Measurements from ENCODE around the gene TSSK3. TPM values are rescaled to one million over a fixed set of nuclear protein-coding genes. Genes with fewer than 3 reads are reported as not detected.

The TSSK3 gene
- total RNA-seq, 1 experiment from 2014 or later = 1.6 TPM

DNA sequence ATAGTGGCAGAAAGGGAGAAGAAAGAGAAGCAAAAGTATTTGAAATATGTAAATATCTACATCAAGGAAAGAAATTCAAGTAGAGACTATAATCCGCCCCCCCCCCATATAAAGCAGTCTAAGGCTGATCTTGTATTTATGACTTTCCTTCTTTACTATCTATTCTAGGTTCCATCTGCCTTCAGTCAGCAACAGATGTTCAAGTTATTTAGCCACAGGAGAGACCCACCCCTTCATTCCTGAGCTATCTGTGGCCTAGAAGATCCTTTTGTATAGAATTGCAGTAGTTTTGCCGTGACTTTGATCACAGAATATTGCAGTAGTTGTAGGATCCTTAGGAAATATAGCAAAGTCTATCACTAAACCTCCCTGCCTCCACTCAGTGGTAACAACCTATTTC is 42.6 kb downstream of the TSSK3 start:
- H3K4me1 Mint-ChIP-seq = peaks cover 5 to 10% of the 10 kb centered on the region in 2 experiments; a peak in 3 of 4 replicates
- Histone ChIP-seq H3K79me1 (ENCODE audit: insufficient read depth, low read depth, low read length, poor library complexity, severe bottlenecking) (no peaks in the 10 kb centered on the region), H3K56ac (ENCODE audit: insufficient read length, low read depth, low read length) (no peak overlapping the region), H2AFZ (ENCODE audit: low read length) (no peak overlapping the region), H3K23ac (ENCODE audit: insufficient read length, low read depth, low read length) (no peak overlapping the region), H4K8ac (replicated peaks; ENCODE audit: insufficient read length, low read depth, low read length) (no peak overlapping the region), H3K27me3 (ENCODE audit: insufficient read depth, low read length) (no peaks in the 10 kb centered on the region), H3K4me1 (ENCODE audit: insufficient read depth, low read length) (no peaks in the 10 kb centered on the region), H4K5ac (ENCODE audit: insufficient read length, low read depth, low read length) (no peak overlapping the region), H3K14ac (ENCODE audit: insufficient read depth, low read length) (no peak overlapping the region), H3K4ac (ENCODE audit: low read depth, low read length) (no peak overlapping the region), H2BK120ac (ENCODE audit: low read depth, low read length, poor library complexity, severe bottlenecking) (no peak overlapping the region), H2BK20ac (ENCODE audit: low read depth, low read length, poor library complexity, severe bottlenecking) (no peak overlapping the region), H2AK5ac (ENCODE audit: insufficient read length, low read length) (no peak overlapping the region), H3K4me2 (ENCODE audit: insufficient read depth, insufficient read length, low read length) (no peak overlapping the region), H4K91ac (ENCODE audit: insufficient read length, low read depth, low read length) (no peak overlapping the region), H2BK12ac (ENCODE audit: insufficient read length, low read depth, low read length) (no peak overlapping the region), H3K9ac (ENCODE audit: extremely low read depth, insufficient read length, low read length) (no peak overlapping the region), H3K18ac (ENCODE audit: insufficient read length, low read depth, low read length) (no peak overlapping the region), H3K9me3 (ENCODE audit: control insufficient read depth, low read depth, low read length) (no peaks in the 10 kb centered on the region), H3K23me2 (ENCODE audit: insufficient read length, low read depth, low read length, poor library complexity, severe bottlenecking) (no peaks in the 10 kb centered on the region), H2BK15ac (ENCODE audit: low read depth, low read length) (no peak overlapping the region), H2BK5ac (ENCODE audit: insufficient read length, low read length) (no peak overlapping the region), H3K27ac (ENCODE audit: insufficient read length, low read depth, low read length) (no peak overlapping the region), H3T11ph (ENCODE audit: low read length) (no peak overlapping the region), H3K79me2 (ENCODE audit: insufficient read depth, low read length) (no peaks in the 10 kb centered on the region), H4K20me1 (ENCODE audit: control insufficient read depth, insufficient read depth, insufficient read length) (no peaks in the 10 kb centered on the region)
- no peak for DNase-seq
- peaks cover 0 to 3% (median 0%) of the 10 kb centered on the region in 3 experiments; a peak in 1 of 7 replicates for H3K36me3 Mint-ChIP-seq (ENCODE audit: insufficient read depth in 1 of 3, low read depth in 3 of 3)
- no CpG with 5 or more reads among the region's 2 CpGs for WGBS (ENCODE audit: extremely low coverage, insufficient read length, low lambda C conversion rate)
- H3K27ac Mint-ChIP-seq = no peak overlapping the region
- TF ChIP-seq, protein P1, sequence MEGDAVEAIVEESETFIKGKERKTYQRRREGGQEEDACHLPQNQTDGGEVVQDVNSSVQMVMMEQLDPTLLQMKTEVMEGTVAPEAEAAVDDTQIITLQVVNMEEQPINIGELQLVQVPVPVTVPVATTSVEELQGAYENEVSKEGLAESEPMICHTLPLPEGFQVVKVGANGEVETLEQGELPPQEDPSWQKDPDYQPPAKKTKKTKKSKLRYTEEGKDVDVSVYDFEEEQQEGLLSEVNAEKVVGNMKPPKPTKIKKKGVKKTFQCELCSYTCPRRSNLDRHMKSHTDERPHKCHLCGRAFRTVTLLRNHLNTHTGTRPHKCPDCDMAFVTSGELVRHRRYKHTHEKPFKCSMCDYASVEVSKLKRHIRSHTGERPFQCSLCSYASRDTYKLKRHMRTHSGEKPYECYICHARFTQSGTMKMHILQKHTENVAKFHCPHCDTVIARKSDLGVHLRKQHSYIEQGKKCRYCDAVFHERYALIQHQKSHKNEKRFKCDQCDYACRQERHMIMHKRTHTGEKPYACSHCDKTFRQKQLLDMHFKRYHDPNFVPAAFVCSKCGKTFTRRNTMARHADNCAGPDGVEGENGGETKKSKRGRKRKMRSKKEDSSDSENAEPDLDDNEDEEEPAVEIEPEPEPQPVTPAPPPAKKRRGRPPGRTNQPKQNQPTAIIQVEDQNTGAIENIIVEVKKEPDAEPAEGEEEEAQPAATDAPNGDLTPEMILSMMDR (conservative IDR thresholded peaks at IDR 0.05) = no peak
- H3K4me3 Mint-ChIP-seq = no peak overlapping the region
- H3K27me3 Mint-ChIP-seq (ENCODE audit: low read depth) = no peaks in the 10 kb centered on the region
- no peaks in the 10 kb centered on the region for H3K9me3 Mint-ChIP-seq

Data from H9 (cell line).